ENCODE data around the gene CAMKK1. TPM values are rescaled to one million over a fixed set of nuclear protein-coding genes. Genes with fewer than 3 reads are reported as not detected.

CAMKK1 gene
- total and polyA plus RNA-seq, 2 donors (not counting 3 experiments of a cell fraction or from before 2014, with no cell fraction given), result 4.5 to 6.1 TPM

DNA sequence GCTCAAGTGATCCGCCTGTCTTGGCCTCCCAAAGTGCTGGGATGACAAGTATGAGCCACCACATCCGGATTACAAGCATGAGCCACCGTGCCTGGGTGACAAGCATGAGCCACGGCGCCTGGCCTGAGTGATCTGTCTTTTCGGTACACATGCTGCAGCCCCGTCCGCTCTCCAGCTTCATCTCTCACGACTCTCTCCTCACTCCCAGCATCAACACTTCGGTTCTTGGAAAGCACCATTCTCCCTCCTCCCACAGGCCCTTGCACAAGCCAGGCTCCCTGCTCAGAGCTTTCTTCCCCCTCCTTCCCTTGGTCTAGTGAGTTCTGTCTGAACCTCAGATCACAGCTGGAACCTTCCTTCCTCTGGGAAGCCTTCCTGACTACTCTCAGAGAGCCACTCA is 40.3 kb downstream of the CAMKK1 start:
- TF ChIP-seq EZH2 (IDR thresholded peaks at IDR 0.05; ENCODE audit: borderline replicate concordance, low read depth, low read length, severe bottlenecking), result no peak
- TF ChIP-seq JUN (IDR thresholded peaks at IDR 0.05; ENCODE audit: borderline replicate concordance, insufficient read depth, insufficient read length, low read depth), result no peak
- TF ChIP-seq GATA2 (IDR thresholded peaks at IDR 0.05; ENCODE audit: insufficient read depth, insufficient read length, low read depth, low read length), result no peak
- TF ChIP-seq FOS (IDR thresholded peaks at IDR 0.05; ENCODE audit: borderline replicate concordance, insufficient read depth, low read length), result no peak
- TF ChIP-seq, protein P1, sequence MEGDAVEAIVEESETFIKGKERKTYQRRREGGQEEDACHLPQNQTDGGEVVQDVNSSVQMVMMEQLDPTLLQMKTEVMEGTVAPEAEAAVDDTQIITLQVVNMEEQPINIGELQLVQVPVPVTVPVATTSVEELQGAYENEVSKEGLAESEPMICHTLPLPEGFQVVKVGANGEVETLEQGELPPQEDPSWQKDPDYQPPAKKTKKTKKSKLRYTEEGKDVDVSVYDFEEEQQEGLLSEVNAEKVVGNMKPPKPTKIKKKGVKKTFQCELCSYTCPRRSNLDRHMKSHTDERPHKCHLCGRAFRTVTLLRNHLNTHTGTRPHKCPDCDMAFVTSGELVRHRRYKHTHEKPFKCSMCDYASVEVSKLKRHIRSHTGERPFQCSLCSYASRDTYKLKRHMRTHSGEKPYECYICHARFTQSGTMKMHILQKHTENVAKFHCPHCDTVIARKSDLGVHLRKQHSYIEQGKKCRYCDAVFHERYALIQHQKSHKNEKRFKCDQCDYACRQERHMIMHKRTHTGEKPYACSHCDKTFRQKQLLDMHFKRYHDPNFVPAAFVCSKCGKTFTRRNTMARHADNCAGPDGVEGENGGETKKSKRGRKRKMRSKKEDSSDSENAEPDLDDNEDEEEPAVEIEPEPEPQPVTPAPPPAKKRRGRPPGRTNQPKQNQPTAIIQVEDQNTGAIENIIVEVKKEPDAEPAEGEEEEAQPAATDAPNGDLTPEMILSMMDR (IDR thresholded peaks at IDR 0.05; ENCODE audit: extremely low read depth in 1 of 2, insufficient read depth in 1 of 2, low read depth in 1 of 2, low read length in 2 of 2), result no peak
- no peak for TF ChIP-seq POLR2AphosphoS5 (IDR thresholded peaks at IDR 0.05; ENCODE audit: insufficient read depth, low read depth, low read length)
- TF ChIP-seq, protein P2, sequence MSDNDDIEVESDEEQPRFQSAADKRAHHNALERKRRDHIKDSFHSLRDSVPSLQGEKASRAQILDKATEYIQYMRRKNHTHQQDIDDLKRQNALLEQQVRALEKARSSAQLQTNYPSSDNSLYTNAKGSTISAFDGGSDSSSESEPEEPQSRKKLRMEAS (IDR thresholded peaks at IDR 0.05; ENCODE audit: insufficient read depth, insufficient read length), result no peak
- no peak for TF ChIP-seq MYC (IDR thresholded peaks at IDR 0.05; ENCODE audit: low read depth, low read length)
- no peak for TF ChIP-seq POLR2A (IDR thresholded peaks at IDR 0.05; ENCODE audit: low read depth, low read length)
- no peaks in the 10 kb centered on the region for H4K20me1 ChIP-seq (replicated peaks; ENCODE audit: control insufficient read depth, extremely low read depth, insufficient read depth, low read length)
- ChIA-PET CTCF (interaction anchor here (1.5 to 2.0 kb wide), 2 partner anchors 28 to 38 kb away, joined by 3 to 6 read pairs; no protein-coding TSS in a partner anchor), POLR2A (no interaction called here)
- H3K9me3 ChIP-seq (replicated peaks; ENCODE audit: control insufficient read depth, insufficient read depth, low read length), result no peaks in the 10 kb centered on the region
- no peak overlapping the region for H3K27ac ChIP-seq (ENCODE audit: insufficient read depth, low read depth, low read length)
- H3K4me2 ChIP-seq (ENCODE audit: insufficient read depth, low read length), result no peak overlapping the region
- H3K9ac ChIP-seq (replicated peaks; ENCODE audit: extremely low read depth, insufficient read depth, low read length), result no peak overlapping the region
- H3K36me3 ChIP-seq (ENCODE audit: control insufficient read depth in 2 of 2, extremely low read depth in 1 of 2, insufficient read depth in 2 of 2, low read length in 2 of 2), result no peaks in the 10 kb centered on the region
- FAIRE-seq, result no peak
- no peaks in the 10 kb centered on the region for H3K9me1 ChIP-seq (replicated peaks; ENCODE audit: control insufficient read depth, extremely low read depth, insufficient read depth, low read length)
- intact Hi-C loops (cut with micrococcal nuclease), result no loop called here
- H2AFZ ChIP-seq (ENCODE audit: low read depth, low read length), result no peak overlapping the region
- H3K4me1 ChIP-seq (ENCODE audit: control insufficient read depth, extremely low read depth, insufficient read depth, low read length), result no peaks in the 10 kb centered on the region
- no peaks in the 10 kb centered on the region for H3K79me2 ChIP-seq (ENCODE audit: control insufficient read depth, insufficient read depth, low read length)
- no peaks in the 10 kb centered on the region for H3K27me3 ChIP-seq (ENCODE audit: control insufficient read depth in 2 of 2, insufficient read depth in 2 of 2, low read length in 2 of 2)
- dilution Hi-C loops (cut with MboI; ENCODE audit: extremely low pct_ligation_motif_present, low sequenced_read_pairs), result no loop called here
- H3K4me3 ChIP-seq (replicated peaks in 1 of 3; ENCODE audit: insufficient read depth in 1 of 3, low read depth in 1 of 3, low read length in 3 of 3), result no peak overlapping the region
- no TSS peak for BruUV-seq (replicated peaks)
- no peak for DNase-seq (ENCODE audit: low read depth, low spot score)

Measured in endothelial cell of umbilical vein (primary cell).